ENCODE data around the gene CD5L.
A peak's percentile ranks its signal among the peaks of the same experiment; 100 is the strongest.

Gene CD5L

GRCh38 chr1:157798211-157798610 is 43.4 kb downstream of the CD5L start:
- no peak overlapping the region for H3K4me3 ChIP-seq (ENCODE audit: low read depth, low read length)
- no peak for DNase-seq (ENCODE audit: low read depth)
- no peak for TF ChIP-seq CTCF (IDR thresholded peaks at IDR 0.05; ENCODE audit: insufficient read depth, low read depth, low read length, missing control alignments)

- no peak for DNase-seq (ENCODE audit: low read depth)
- no peak for TF ChIP-seq CTCF (IDR thresholded peaks at IDR 0.05; ENCODE audit: insufficient read depth, low read depth, low read length, missing control alignments)
- H3K4me3 ChIP-seq (ENCODE audit: low read depth, low read length): no peak overlapping the region
Measured at GRCh38 chr1:157785248-157785647, 56.4 kb downstream of the CD5L start.

- TF ChIP-seq CTCF (IDR thresholded peaks at IDR 0.05; ENCODE audit: insufficient read depth, low read depth, low read length, missing control alignments): no peak
- no peak for DNase-seq (ENCODE audit: low read depth)
- no peak overlapping the region for H3K4me3 ChIP-seq (ENCODE audit: low read depth, low read length)
Measured at GRCh38 chr1:157784801-157785200, 56.8 kb downstream of the CD5L start.

- DNase-seq (ENCODE audit: low read depth): no peak
- no peak for TF ChIP-seq CTCF (IDR thresholded peaks at IDR 0.05; ENCODE audit: insufficient read depth, low read depth, low read length, missing control alignments)
- no peak overlapping the region for H3K4me3 ChIP-seq (ENCODE audit: low read depth, low read length)
Measured at GRCh38 chr1:157782931-157783330, 58.7 kb downstream of the CD5L start.

- TF ChIP-seq CTCF (IDR thresholded peaks at IDR 0.05; ENCODE audit: insufficient read depth, low read depth, low read length, missing control alignments): no peak
- peak; percentile 83 for DNase-seq (ENCODE audit: low read depth)
- no peak overlapping the region for H3K4me3 ChIP-seq (ENCODE audit: low read depth, low read length)
Measured at GRCh38 chr1:157781048-157781447, 60.6 kb downstream of the CD5L start.
